Measurements from ENCODE around the gene CRNN. TPM values are rescaled to one million over a fixed set of nuclear protein-coding genes. Genes with fewer than 3 reads are reported as not detected.

The CRNN gene
- total RNA-seq, 3 donors from 2014 or later (not counting 1 experiment from before 2014, with no cell fraction given): not detected

DNA sequence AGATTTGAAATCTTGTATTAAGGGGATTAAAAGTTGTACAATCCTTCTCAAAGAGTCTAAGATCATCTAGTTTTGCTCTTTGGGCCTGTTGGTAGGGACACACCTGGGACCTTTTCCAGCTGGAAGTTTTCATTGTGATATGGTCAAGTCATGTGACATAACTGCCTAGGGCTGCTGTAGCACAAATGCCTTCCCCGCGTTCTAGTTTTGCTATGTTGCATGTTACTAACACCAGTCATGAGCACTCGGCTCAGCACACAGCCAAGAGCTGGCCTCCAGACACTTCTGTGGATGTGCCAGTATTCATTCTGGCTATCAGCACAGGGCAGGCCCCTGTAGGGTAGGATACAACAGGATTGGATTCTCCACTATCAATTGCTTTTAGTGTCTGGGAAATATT, 39.6 kb downstream of the CRNN start:
- Mint-ChIP-seq H3K4me1 (no peaks in the 10 kb centered on the region), H3K27ac (no peak overlapping the region), H3K27me3 (ENCODE audit: low read depth in 2 of 2) (peaks cover 8 to 9% of the 10 kb centered on the region in 2 donors), H3K4me3 (no peak overlapping the region), H3K9me3 (peaks cover 0 to under 1% of the 10 kb centered on the region in 2 donors), H3K36me3 (peaks cover 3% of the 10 kb centered on the region)
- intact Hi-C loops (cut with micrococcal nuclease): no loop called here
- ATAC-seq (no peak), DNase-seq (no peak)
- Histone ChIP-seq H3K4me3 (ENCODE audit: low read length) (no peak overlapping the region), H3K4me1 (ENCODE audit: control insufficient read depth, insufficient read depth, low read length) (no peaks in the 10 kb centered on the region), H3K36me3 (ENCODE audit: control insufficient read depth, insufficient read depth, low read length) (no peaks in the 10 kb centered on the region), H3K9me3 (ENCODE audit: control insufficient read depth, insufficient read depth, low read length) (no peaks in the 10 kb centered on the region), H3K27me3 (ENCODE audit: control insufficient read depth, insufficient read depth, low read length) (peaks cover 2% of the 10 kb centered on the region), H3K27ac (ENCODE audit: low read length) (no peak overlapping the region)
- WGBS (ENCODE audit: insufficient coverage): 81% methylated on average over 3 of the region's 3 CpGs
- TF ChIP-seq CTCF (IDR thresholded peaks at IDR 0.05): no peak

DNA sequence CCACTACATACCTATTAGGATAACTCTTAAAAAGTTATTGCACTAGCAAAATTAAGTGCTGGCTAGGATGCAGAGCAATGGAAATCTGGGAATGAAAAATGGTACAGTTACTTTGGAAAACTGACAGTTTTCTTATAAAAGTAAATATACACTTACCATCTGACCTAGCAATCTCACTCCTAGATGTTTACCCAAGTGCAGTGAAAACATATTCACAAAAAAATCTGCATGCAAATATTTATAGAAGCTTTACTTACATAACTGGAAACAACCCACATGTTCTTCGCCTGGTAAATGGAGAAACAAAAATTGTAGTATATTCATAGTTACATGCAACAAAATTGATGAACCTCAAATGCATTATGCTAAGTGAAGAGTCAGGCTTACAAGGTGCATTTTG, 41.4 kb downstream of the CRNN start:
- ATAC-seq (no peak), DNase-seq (no peak)
- Histone ChIP-seq H3K4me3 (ENCODE audit: low read length) (no peak overlapping the region), H3K9me3 (ENCODE audit: control insufficient read depth, insufficient read depth, low read length) (no peaks in the 10 kb centered on the region), H3K36me3 (ENCODE audit: control insufficient read depth, insufficient read depth, low read length) (no peaks in the 10 kb centered on the region), H3K27me3 (ENCODE audit: control insufficient read depth, insufficient read depth, low read length) (peaks cover 2% of the 10 kb centered on the region), H3K27ac (ENCODE audit: low read length) (no peak overlapping the region), H3K4me1 (ENCODE audit: control insufficient read depth, insufficient read depth, low read length) (no peaks in the 10 kb centered on the region)
- Mint-ChIP-seq H3K27ac (no peak overlapping the region), H3K9me3 (peaks cover 0 to 5% of the 10 kb centered on the region in 2 donors), H3K4me1 (no peaks in the 10 kb centered on the region), H3K4me3 (no peak overlapping the region), H3K36me3 (peaks cover 8% of the 10 kb centered on the region), H3K27me3 (ENCODE audit: low read depth in 2 of 2) (peaks cover 15 to 17% of the 10 kb centered on the region in 2 donors)
- intact Hi-C loops (cut with micrococcal nuclease): no loop called here
- no CpG with 5 or more reads among the region's 1 CpG for WGBS (ENCODE audit: insufficient coverage)
- TF ChIP-seq CTCF (IDR thresholded peaks at IDR 0.05): no peak

DNA sequence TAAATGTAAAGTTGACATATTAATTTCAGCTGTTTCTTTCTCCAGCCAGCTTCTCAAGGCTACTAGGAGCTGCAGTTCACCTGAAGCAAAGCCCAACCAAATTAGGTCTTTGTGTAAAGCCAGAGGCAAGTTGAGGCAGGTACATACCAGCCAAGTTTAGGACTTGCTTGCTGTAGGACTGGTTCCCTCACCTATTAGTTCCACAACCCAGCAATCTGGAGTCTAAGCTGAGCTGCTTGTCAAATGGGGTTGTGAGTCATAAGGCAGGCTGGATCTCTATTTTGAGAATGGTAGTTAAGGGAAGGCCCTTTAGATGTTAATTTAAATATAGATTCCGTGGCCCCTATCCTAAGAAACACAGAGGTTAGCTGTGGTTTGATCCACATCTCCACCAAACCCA, 46.6 kb downstream of the CRNN start:
- H3K36me3 Mint-ChIP-seq: peaks cover 8% of the 10 kb centered on the region

More for the DNA sequence above, 46.6 kb downstream of the CRNN start:
- no CpG with 5 or more reads among the region's 1 CpG for WGBS (ENCODE audit: insufficient coverage)
- TF ChIP-seq CTCF (IDR thresholded peaks at IDR 0.05): no peak
- H3K27me3 Mint-ChIP-seq (ENCODE audit: low read depth in 2 of 2): peaks cover 9 to 32% of the 10 kb centered on the region in 2 donors
- Histone ChIP-seq H3K36me3 (ENCODE audit: control insufficient read depth, insufficient read depth, low read length) (no peaks in the 10 kb centered on the region), H3K27me3 (ENCODE audit: control insufficient read depth, insufficient read depth, low read length) (no peaks in the 10 kb centered on the region), H3K4me1 (ENCODE audit: control insufficient read depth, insufficient read depth, low read length) (no peaks in the 10 kb centered on the region), H3K27ac (ENCODE audit: low read length) (no peak overlapping the region), H3K9me3 (ENCODE audit: control insufficient read depth, insufficient read depth, low read length) (no peaks in the 10 kb centered on the region), H3K4me3 (ENCODE audit: low read length) (no peak overlapping the region)
- H3K4me1 Mint-ChIP-seq: no peaks in the 10 kb centered on the region
- DNase-seq (no peak), ATAC-seq (no peak)
- no peak overlapping the region for H3K27ac Mint-ChIP-seq
- H3K9me3 Mint-ChIP-seq: peaks cover 0 to 5% of the 10 kb centered on the region in 2 donors
- intact Hi-C loops (cut with micrococcal nuclease): no loop called here
- no peak overlapping the region for H3K4me3 Mint-ChIP-seq

Data from natural killer cell (primary cell).